H1 (cell line): Measurements from ENCODE around the gene LIMA1. TPM values are rescaled to one million over a fixed set of nuclear protein-coding genes. Genes with fewer than 3 reads are reported as not detected.

Experiments used
- CTCF ChIA-PET: fragments of 300-600 bp; sonication (Branson Sonifier 250); formaldehyde crosslinking; loops from one replicate; lab custom pipeline; 2021; ENCODE audit not compliant: partially characterized antibody; lab: Charles Lee
- POLR2A ChIA-PET: fragments of 300-600 bp; sonication (Branson Sonifier 250); formaldehyde crosslinking; loops from one replicate; lab custom pipeline; 2021; ENCODE audit warnings: inconsistent platforms; ENCODE audit not compliant: partially characterized antibody; lab: Charles Lee
- DNase-seq, 2 experiments: peaks; one replicate each; pipeline versions ENCODE4 v3.0.0 to v3.0.0-alpha.2; 2010 to 2022; ENCODE audit warnings: low spot score in 2 of 2, low read depth in 1 of 2, mixed read lengths in 1 of 2
- FAIRE-seq: peaks from 2 replicates; lab custom pipeline; 2011; peaks lifted over from hg19 to GRCh38; lab: Jason Lieb, UNC
- H2AFZ ChIP-seq: 2 replicates; pipeline ENCODE4 v1.8.1; 2012; ENCODE audit warnings: low read length, inconsistent platforms
- H2AK5ac ChIP-seq: 2 replicates; pipeline ENCODE4 v1.6.1; 2013; ENCODE audit warnings: low read depth, low read length
- H2BK120ac ChIP-seq: replicated peaks from 2 replicates; pipeline ENCODE3; 2013; ENCODE audit warnings: low read depth, low read length, inconsistent platforms
- H2BK12ac ChIP-seq: 2 replicates; pipeline ENCODE4 v1.6.1; 2013; ENCODE audit warnings: low read depth, low read length
- H2BK15ac ChIP-seq: 2 replicates; pipeline ENCODE4 v1.6.1; 2013; ENCODE audit warnings: low read length
- H2BK20ac ChIP-seq: 2 replicates; pipeline ENCODE4 v1.6.1; 2013; ENCODE audit warnings: low read length
- H2BK5ac ChIP-seq: 2 replicates; pipeline ENCODE4 v1.6.1; 2013; ENCODE audit warnings: low read depth, low read length
- H3K14ac ChIP-seq: 2 replicates; pipeline ENCODE4 v1.6.1; 2013; ENCODE audit warnings: inconsistent platforms; ENCODE audit not compliant: insufficient read length
- H3K18ac ChIP-seq: 2 replicates; pipeline ENCODE4 v1.6.1; 2013; ENCODE audit warnings: low read length; ENCODE audit errors: extremely low read depth
- H3K23ac ChIP-seq: 2 replicates; pipeline ENCODE4 v1.6.1; 2013; ENCODE audit warnings: inconsistent platforms; ENCODE audit not compliant: insufficient read length
- H3K23me2 ChIP-seq: 2 replicates; pipeline ENCODE4 v1.6.1; 2013; ENCODE audit warnings: low read depth, low read length
- H3K27ac ChIP-seq: 2 replicates; pipeline ENCODE4 v1.6.1; 2011; ENCODE audit warnings: low read depth, low read length, inconsistent platforms
- H3K27me3 ChIP-seq, 4 experiments: replicated peaks in 1 of 4; 1 replicate in 1 of 4; 2 replicates in 3 of 4; pipeline versions ENCODE4 v1.6.1 to v1.8.1; 2011 to 2013; ENCODE audit warnings: low read length in 3 of 4, mild to moderate bottlenecking in 3 of 4, inconsistent platforms in 2 of 4, mixed read lengths in 2 of 4, moderate library complexity in 1 of 4; ENCODE audit not compliant: control insufficient read depth in 3 of 4, insufficient read depth in 3 of 4; ENCODE audit errors: extremely low read depth in 1 of 4
- H3K36me3 ChIP-seq, 4 experiments: 2 replicates each; pipeline versions ENCODE4 v1.6.1 to v1.8.1; 2011 to 2013; ENCODE audit warnings: mild to moderate bottlenecking in 4 of 4, low read length in 3 of 4, moderate library complexity in 2 of 4, control low read depth in 1 of 4, inconsistent platforms in 1 of 4; ENCODE audit not compliant: insufficient read depth in 4 of 4, control insufficient read depth in 2 of 4
- H3K4ac ChIP-seq: replicated peaks from 2 replicates; pipeline ENCODE3; 2013; ENCODE audit warnings: low read length, low read depth, mixed read lengths, inconsistent platforms; ENCODE audit not compliant: insufficient read length
- H3K4me1 ChIP-seq, 4 experiments: replicated peaks in 1 of 4; 1 replicate in 1 of 4; 2 replicates in 3 of 4; pipeline versions ENCODE4 v1.6.1 to v1.8.1; 2011 to 2013; ENCODE audit warnings: low read length in 3 of 4, inconsistent platforms in 2 of 4, mixed read lengths in 1 of 4; ENCODE audit not compliant: insufficient read depth in 4 of 4, control insufficient read depth in 3 of 4
- H3K4me2 ChIP-seq, 2 experiments: 2 replicates each; pipeline versions ENCODE4 v1.6.1 to v1.8.1; 2011 to 2013; ENCODE audit warnings: low read depth in 2 of 2, low read length in 2 of 2, control low read depth in 1 of 2, inconsistent platforms in 1 of 2, mild to moderate bottlenecking in 1 of 2; ENCODE audit not compliant: insufficient read depth in 1 of 2
- H3K4me3 ChIP-seq, 4 experiments: fragments of 200-600, 300-600 bp in 1 of 4; sonication (generic), shearing (Covaris generic), sonication (Bioruptor Twin) in 1 of 4; 2 replicates each; pipeline versions ENCODE4 v1.5.1 to v1.8.1; 2011 to 2016; ENCODE audit warnings: low read length in 4 of 4, low read depth in 3 of 4, control low read depth in 2 of 4, inconsistent platforms in 2 of 4, mild to moderate bottlenecking in 2 of 4, mixed read lengths in 1 of 4, moderate library complexity in 1 of 4; ENCODE audit not compliant: insufficient read depth in 2 of 4; ENCODE audit errors: extremely low read depth in 1 of 4
- H3K56ac ChIP-seq: replicated peaks from 2 replicates; pipeline ENCODE3; 2013; ENCODE audit warnings: low read depth, mild to moderate bottlenecking, mixed read lengths, low read length, inconsistent platforms; ENCODE audit not compliant: insufficient read length
- H3K79me1 ChIP-seq: 2 replicates; pipeline ENCODE4 v1.6.1; 2013; ENCODE audit warnings: low read depth, low read length, control low read depth
- H3K79me2 ChIP-seq, 2 experiments: 2 replicates each; pipeline versions ENCODE4 v1.6.1 to v1.8.1; 2012 to 2013; ENCODE audit warnings: low read length in 2 of 2, mild to moderate bottlenecking in 2 of 2, inconsistent platforms in 1 of 2; ENCODE audit not compliant: insufficient read depth in 2 of 2, control insufficient read depth in 1 of 2
- H3K9ac ChIP-seq, 4 experiments: replicated peaks in 1 of 4; 1 replicate in 1 of 4; 2 replicates in 3 of 4; pipeline versions ENCODE4 v1.6.1 to v1.8.1; 2011 to 2013; ENCODE audit warnings: low read depth in 3 of 4, low read length in 3 of 4, control low read depth in 2 of 4, mild to moderate bottlenecking in 2 of 4, moderate library complexity in 2 of 4, inconsistent platforms in 1 of 4; ENCODE audit errors: extremely low read depth in 1 of 4
- H3K9me3 ChIP-seq, 2 experiments: 2 replicates each; pipeline versions ENCODE4 v1.6.1 to v1.8.1; 2012 to 2013; ENCODE audit warnings: mild to moderate bottlenecking in 2 of 2, moderate library complexity in 2 of 2, control low read depth in 1 of 2, inconsistent platforms in 1 of 2, low read depth in 1 of 2, low read length in 1 of 2, mixed read lengths in 1 of 2; ENCODE audit not compliant: insufficient read depth in 2 of 2
- H4K20me1 ChIP-seq, 2 experiments: replicated peaks in 1 of 2; 2 replicates each; pipeline versions ENCODE3 to v1.8.1; 2011 to 2013; ENCODE audit warnings: inconsistent platforms in 2 of 2, low read length in 2 of 2, mild to moderate bottlenecking in 1 of 2; ENCODE audit not compliant: insufficient read depth in 2 of 2, control insufficient read depth in 1 of 2
- H4K5ac ChIP-seq: 2 replicates; pipeline ENCODE4 v1.6.1; 2013; ENCODE audit warnings: low read length, low read depth, mixed read lengths, inconsistent platforms; ENCODE audit not compliant: insufficient read length
- H4K8ac ChIP-seq: 2 replicates; pipeline ENCODE4 v1.8.0; 2013; ENCODE audit warnings: mild to moderate bottlenecking, moderate library complexity, low read length, inconsistent platforms; ENCODE audit not compliant: insufficient read depth; ENCODE audit errors: extremely low read depth
- H4K91ac ChIP-seq: replicated peaks from 2 replicates; pipeline ENCODE3; 2013; ENCODE audit warnings: low read length, mixed read lengths, inconsistent platforms; ENCODE audit not compliant: insufficient read length
- ASH2L ChIP-seq: fragments of 200-600, 300-600 bp; sonication (generic); IDR thresholded peaks from one replicate; pipeline ENCODE4 v1.7.1; 2017; ENCODE audit warnings: low read length
- FOSL1 ChIP-seq: IDR thresholded peaks from 2 replicates; pipeline ENCODE4 v1.6.1; 2011; ENCODE audit warnings: mild to moderate bottlenecking, low read depth, low read length, moderate library complexity; ENCODE audit not compliant: insufficient read depth
- RBBP5 ChIP-seq: IDR thresholded peaks from 2 replicates; pipeline ENCODE4 v1.7.1; 2012; ENCODE audit warnings: low read depth, mild to moderate bottlenecking, inconsistent platforms, low read length, moderate library complexity, borderline replicate concordance
- SAP30 ChIP-seq: fragments of 300-600 bp; sonication (generic); IDR thresholded peaks from 2 replicates; pipeline ENCODE4 v1.7.1; 2012; ENCODE audit warnings: low read length, moderate library complexity, mild to moderate bottlenecking, inconsistent platforms; ENCODE audit not compliant: insufficient read depth, insufficient replicate concordance
- WGBS, 2 experiments: shearing (Covaris generic) in 1 of 2; methylation state at CpG; one replicate each; pipeline versions ENCODE4 v1.1.6 to v1.1.7; 2013 to 2015; ENCODE audit warnings: low lambda C conversion rate in 2 of 2, mixed read lengths in 2 of 2, inconsistent platforms in 1 of 2, low coverage in 1 of 2, missing lambda C conversion rate in 1 of 2; ENCODE audit not compliant: insufficient replicate concordance in 2 of 2, insufficient coverage in 1 of 2, insufficient read length in 1 of 2; ENCODE audit errors: extremely low coverage in 1 of 2, missing lambda C conversion rate in 1 of 2; 5-methylcytosine and 5-hydroxymethylcytosine counted together
- polyA plus RNA-seq, 7 experiments: library from polyadenylated mRNA; depleted of rRNA in 3 of 7; stranded (reverse) in 5 of 7; unstranded in 2 of 7; fragments of >200 nt in 5 of 7; fragments of 200-250 nt in 2 of 7; gene quantifications; 1 replicate in 5 of 7; 2 replicates in 1 of 7; 4 replicates in 1 of 7; pipeline versions ENCODE4 v1.2.1 to v1.2.3, GENCODE V29; 2011 to 2013; ENCODE audit warnings: missing spikeins in 2 of 7, mixed read lengths in 2 of 7
- total RNA-seq: library from RNA; stranded (reverse); fragmentation: NEBNext Ultra II Directional; extraction: Animal tissue kit (Norgen Biotek cat#: 25700); gene quantifications from 2 replicates; pipeline ENCODE4 v1.2.1, GENCODE V29; 2021

Gene LIMA1
- total and polyA plus RNA-seq, 2 of the 8 experiments (the other 6 are each of a cell fraction or from before 2014, with no cell fraction given): 12.7 to 47.6 TPM

- Histone ChIP-seq H4K91ac (no peak overlapping the region), H3K23ac (no peak overlapping the region), H2AK5ac (no peak overlapping the region), H3K9ac (no peak overlapping the region), H4K8ac (no peak overlapping the region), H3K4ac (no peak overlapping the region), H3K27me3 (no peaks in the 10 kb centered on the region), H3K23me2 (no peaks in the 10 kb centered on the region; the same call in 1 of the 2 replicates), H2BK15ac (no peak overlapping the region), H3K36me3 (no peaks in the 10 kb centered on the region), H4K20me1 (no peaks in the 10 kb centered on the region), H2BK20ac (no peak overlapping the region), H3K9me3 (no peaks in the 10 kb centered on the region), H2AFZ (no peak overlapping the region), H3K79me2 (no peaks in the 10 kb centered on the region), H2BK120ac (no peak overlapping the region), H3K4me2 (no peak overlapping the region), H3K18ac (no peak overlapping the region), H3K56ac (no peak overlapping the region), H2BK12ac (no peak overlapping the region), H3K79me1 (no peaks in the 10 kb centered on the region), H2BK5ac (no peak overlapping the region), H4K5ac (no peak overlapping the region), H3K4me3 (no peak overlapping the region), H3K14ac (no peak overlapping the region), H3K4me1 (no peaks in the 10 kb centered on the region; a peak in 2 of 7 replicates), H3K27ac (no peak overlapping the region)
- CTCF ChIA-PET: interaction anchor here (0.7 to 1.0 kb wide), 3 partner anchors 11 to 63 kb away, joined by 3 read pairs; partner anchors contain the start of gene LIMA1
- DNase-seq: no peak
- POLR2A ChIA-PET: interaction anchor here (1.8 kb wide), 1 partner anchor 12 kb away, joined by 10 read pairs; the partner anchor contains the start of gene LIMA1
- WGBS, 2 experiments: 84% methylated on average over 2 of the region's 2 CpGs; no CpG with 5 or more reads in 1 of the 2 experiments
- FAIRE-seq: no peak
- no peak for TF ChIP-seq FOSL1
- no peak for TF ChIP-seq RBBP5
- no peak for TF ChIP-seq ASH2L
- no peak for TF ChIP-seq SAP30
Observed at GRCh38 chr12:50271724-50272247, 11.5 kb downstream of the LIMA1 start.
